PFSK-1 (cell line): ENCODE data around the gene ARHGEF18.

Experiments
- POLR2AphosphoS5 ChIP-seq: IDR thresholded peaks from 2 replicates; pipeline ENCODE4 v1.6.1; 2012; ENCODE audit warnings: low read depth, mild to moderate bottlenecking, control low read depth, low read length, moderate library complexity
- TAF1 ChIP-seq: IDR thresholded peaks from 2 replicates; pipeline ENCODE4 v1.6.1; 2012; ENCODE audit warnings: low read length, control low read depth, borderline replicate concordance; ENCODE audit not compliant: insufficient read depth

- no peak for TF ChIP-seq TAF1
- TF ChIP-seq POLR2AphosphoS5: no peak
These were observed 34.5 kb downstream of the ARHGEF18 start for GRCh38 chr19:7383284-7383683.
